ENCODE data around the gene SGCA. TPM values are rescaled to one million over a fixed set of nuclear protein-coding genes. Genes with fewer than 3 reads are reported as not detected.

Gene SGCA
- total and polyA plus RNA-seq, 3 donors from 2014 or later = 2.4 to 33.1 (median 7.6) TPM

DNA sequence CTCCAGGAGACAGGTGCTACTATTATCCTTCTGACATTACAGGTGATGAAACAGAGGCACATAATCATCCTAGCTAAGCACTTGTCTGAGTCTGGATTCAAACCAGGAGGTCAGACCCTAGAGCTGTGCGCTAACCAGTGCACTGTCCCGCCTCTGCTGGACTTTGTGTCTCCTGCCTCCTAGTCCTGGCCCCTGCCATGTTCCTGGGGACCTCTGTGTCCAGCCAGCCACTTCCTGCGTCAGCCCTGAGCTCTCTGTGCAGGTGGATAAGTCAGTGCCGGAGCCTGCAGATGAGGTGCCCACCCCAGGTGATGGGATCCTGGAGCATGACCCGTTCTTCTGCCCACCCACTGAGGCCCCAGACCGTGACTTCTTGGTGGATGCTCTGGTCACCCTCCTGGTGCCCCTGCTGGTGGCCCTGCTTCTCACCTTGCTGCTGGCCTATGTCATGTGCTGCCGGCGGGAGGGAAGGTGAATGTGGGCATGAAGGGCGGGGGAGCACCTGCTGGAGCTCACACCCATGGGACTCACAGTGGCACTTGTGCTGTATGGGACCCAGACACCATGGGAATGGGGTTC is 4.2 kb downstream of the SGCA start:
- H3K4me3 ChIP-seq = no peak overlapping the region
- intact Hi-C loops (cut with DNase I; ENCODE audit: low total_unique reads) = no loop called here
- H3K4me1 ChIP-seq = peaks cover 17% of the 10 kb centered on the region
- no peaks in the 10 kb centered on the region for H3K9me3 ChIP-seq
- no peak for DNase-seq
- TF ChIP-seq, protein P1, sequence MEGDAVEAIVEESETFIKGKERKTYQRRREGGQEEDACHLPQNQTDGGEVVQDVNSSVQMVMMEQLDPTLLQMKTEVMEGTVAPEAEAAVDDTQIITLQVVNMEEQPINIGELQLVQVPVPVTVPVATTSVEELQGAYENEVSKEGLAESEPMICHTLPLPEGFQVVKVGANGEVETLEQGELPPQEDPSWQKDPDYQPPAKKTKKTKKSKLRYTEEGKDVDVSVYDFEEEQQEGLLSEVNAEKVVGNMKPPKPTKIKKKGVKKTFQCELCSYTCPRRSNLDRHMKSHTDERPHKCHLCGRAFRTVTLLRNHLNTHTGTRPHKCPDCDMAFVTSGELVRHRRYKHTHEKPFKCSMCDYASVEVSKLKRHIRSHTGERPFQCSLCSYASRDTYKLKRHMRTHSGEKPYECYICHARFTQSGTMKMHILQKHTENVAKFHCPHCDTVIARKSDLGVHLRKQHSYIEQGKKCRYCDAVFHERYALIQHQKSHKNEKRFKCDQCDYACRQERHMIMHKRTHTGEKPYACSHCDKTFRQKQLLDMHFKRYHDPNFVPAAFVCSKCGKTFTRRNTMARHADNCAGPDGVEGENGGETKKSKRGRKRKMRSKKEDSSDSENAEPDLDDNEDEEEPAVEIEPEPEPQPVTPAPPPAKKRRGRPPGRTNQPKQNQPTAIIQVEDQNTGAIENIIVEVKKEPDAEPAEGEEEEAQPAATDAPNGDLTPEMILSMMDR (IDR thresholded peaks at IDR 0.05) = no peak
- TF ChIP-seq POLR2A (IDR thresholded peaks at IDR 0.05) = no peak
- no peak overlapping the region for H3K27ac ChIP-seq
- WGBS, 2 donors = 87 to 93% methylated on average over 6 to 9 of the region's 9 CpGs
- no peaks in the 10 kb centered on the region for H3K36me3 ChIP-seq (ENCODE audit: low read depth, missing control alignments)
- H3K27me3 ChIP-seq = no peaks in the 10 kb centered on the region

DNA sequence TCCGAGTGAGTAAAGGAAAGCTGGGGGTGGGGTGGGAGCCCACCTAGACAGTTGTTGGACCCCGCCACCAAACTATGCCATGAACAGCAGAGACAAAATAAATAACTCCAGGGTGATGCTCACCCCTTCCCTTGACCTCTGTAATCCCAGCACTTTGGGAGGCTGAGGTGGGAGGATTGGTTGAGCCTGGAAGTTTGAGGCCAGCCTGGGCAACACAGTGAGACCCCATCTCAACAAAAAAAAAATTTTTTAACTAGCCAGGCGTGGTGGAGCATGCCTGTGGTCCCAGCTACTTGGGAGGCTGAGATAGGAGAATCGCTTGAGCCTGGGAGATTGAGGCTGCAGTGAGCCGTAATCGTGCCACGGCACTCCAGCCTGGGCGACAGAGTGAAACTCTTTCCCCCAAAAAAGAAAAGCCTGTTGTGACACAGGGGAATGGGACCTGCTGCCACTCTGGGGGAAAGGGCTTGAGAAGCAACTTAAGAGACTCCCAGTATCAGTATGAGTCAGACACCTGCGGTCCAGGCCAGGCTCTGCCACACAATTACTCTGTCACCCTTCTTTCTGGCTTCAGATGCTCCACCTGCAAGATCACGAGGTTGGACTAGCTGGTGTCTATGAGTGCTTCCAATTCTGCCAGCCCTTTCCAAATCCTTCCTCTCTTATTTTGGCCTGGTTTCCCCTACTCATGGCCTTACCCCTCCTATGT is 5.0 kb downstream of the SGCA start:
- TF ChIP-seq, protein P1 (IDR thresholded peaks at IDR 0.05) = no peak
- TF ChIP-seq POLR2A (IDR thresholded peaks at IDR 0.05) = no peak
- Histone ChIP-seq H3K9me3 (no peaks in the 10 kb centered on the region), H3K36me3 (ENCODE audit: low read depth, missing control alignments) (no peaks in the 10 kb centered on the region), H3K27me3 (no peaks in the 10 kb centered on the region), H3K4me3 (no peak overlapping the region), H3K4me1 (peaks cover 19% of the 10 kb centered on the region), H3K27ac (no peak overlapping the region)
- intact Hi-C loops (cut with DNase I; ENCODE audit: low total_unique reads) = no loop called here
- no peak for DNase-seq
- WGBS, 2 donors = 91 to 95% methylated on average over 9 to 10 of the region's 10 CpGs

GRCh38 chr17:50171371-50172071 is 5.7 kb downstream of the SGCA start:
- H3K36me3 ChIP-seq (ENCODE audit: low read depth, missing control alignments) = no peaks in the 10 kb centered on the region
- no peak for TF ChIP-seq POLR2A (IDR thresholded peaks at IDR 0.05)
- TF ChIP-seq, protein P1 (IDR thresholded peaks at IDR 0.05) = no peak
- H3K27ac ChIP-seq = no peak overlapping the region
- DNase-seq = no peak
- intact Hi-C loops (cut with DNase I; ENCODE audit: low total_unique reads) = no loop called here
- H3K4me1 ChIP-seq = peaks cover 21% of the 10 kb centered on the region
- H3K27me3 ChIP-seq = no peaks in the 10 kb centered on the region
- 87 to 89% methylated on average over 10 to 17 of the region's 17 CpGs for WGBS, 2 donors
- no peaks in the 10 kb centered on the region for H3K9me3 ChIP-seq
- H3K4me3 ChIP-seq = no peak overlapping the region

GRCh38 chr17:50172130-50172529 is 6.3 kb downstream of the SGCA start:
- no peak overlapping the region for H3K27ac ChIP-seq
- no peaks in the 10 kb centered on the region for H3K9me3 ChIP-seq
- H3K36me3 ChIP-seq (ENCODE audit: low read depth, missing control alignments) = no peaks in the 10 kb centered on the region
- DNase-seq = no peak
- intact Hi-C loops (cut with DNase I; ENCODE audit: low total_unique reads) = no loop called here
- H3K27me3 ChIP-seq = no peaks in the 10 kb centered on the region
- H3K4me1 ChIP-seq = peaks cover 27% of the 10 kb centered on the region
- WGBS, 2 donors = 89 to 95% methylated on average over 9 to 11 of the region's 11 CpGs
- H3K4me3 ChIP-seq = no peak overlapping the region
- TF ChIP-seq, protein P1 (IDR thresholded peaks at IDR 0.05) = no peak
- no peak for TF ChIP-seq POLR2A (IDR thresholded peaks at IDR 0.05)

Data from testis (tissue), 3 donors.